H9 (cell line): ENCODE results near the gene MRPL17. TPM values are rescaled to one million over a fixed set of nuclear protein-coding genes. Genes with fewer than 3 reads are reported as not detected.
A peak's percentile ranks its signal among the peaks of the same experiment; 100 is the strongest.

Source experiments
- DNase-seq: peaks from one replicate; pipeline ENCODE4 v3.0.0-alpha.2; 2017
- H2AFZ ChIP-seq: one replicate; pipeline ENCODE4 v1.6.1; 2013; ENCODE audit warnings: mild to moderate bottlenecking, low read length, control low read depth, moderate library complexity
- H2AK5ac ChIP-seq: 2 replicates; pipeline ENCODE4 v1.6.1; 2013; ENCODE audit warnings: low read length, control low read depth, mixed read lengths; ENCODE audit not compliant: insufficient read length
- H2BK120ac ChIP-seq: one replicate; pipeline ENCODE4 v1.6.1; 2013; ENCODE audit warnings: low read depth, mild to moderate bottlenecking, low read length, control low read depth, inconsistent platforms; ENCODE audit not compliant: poor library complexity, severe bottlenecking
- H2BK12ac ChIP-seq: 2 replicates; pipeline ENCODE4 v1.6.1; 2013; ENCODE audit warnings: low read length, control low read depth, mixed read lengths, low read depth; ENCODE audit not compliant: insufficient read length
- H2BK15ac ChIP-seq: 2 replicates; pipeline ENCODE4 v1.6.1; 2013; ENCODE audit warnings: low read depth, low read length, control low read depth
- H2BK20ac ChIP-seq: one replicate; pipeline ENCODE4 v1.6.1; 2013; ENCODE audit warnings: low read depth, mild to moderate bottlenecking, low read length, control low read depth, inconsistent platforms; ENCODE audit not compliant: poor library complexity, severe bottlenecking
- H2BK5ac ChIP-seq: 2 replicates; pipeline ENCODE4 v1.6.1; 2013; ENCODE audit warnings: low read length, control low read depth, mixed read lengths; ENCODE audit not compliant: insufficient read length
- H3K14ac ChIP-seq: 2 replicates; pipeline ENCODE4 v1.6.1; 2013; ENCODE audit warnings: low read length, control low read depth; ENCODE audit not compliant: insufficient read depth
- H3K18ac ChIP-seq: 2 replicates; pipeline ENCODE4 v1.6.1; 2013; ENCODE audit warnings: low read depth, mild to moderate bottlenecking, mixed read lengths, low read length, control low read depth; ENCODE audit not compliant: insufficient read length
- H3K23ac ChIP-seq: 2 replicates; pipeline ENCODE4 v1.6.1; 2013; ENCODE audit warnings: low read length, control low read depth, mixed read lengths, low read depth; ENCODE audit not compliant: insufficient read length
- H3K23me2 ChIP-seq: 2 replicates; pipeline ENCODE4 v1.6.1; 2013; ENCODE audit warnings: low read depth, mild to moderate bottlenecking, mixed read lengths, low read length, control low read depth; ENCODE audit not compliant: insufficient read length, poor library complexity, severe bottlenecking
- H3K27ac ChIP-seq: 2 replicates; pipeline ENCODE4 v1.5.1; 2013; ENCODE audit warnings: low read length, control low read depth, mixed read lengths, low read depth; ENCODE audit not compliant: insufficient read length
- H3K27me3 ChIP-seq: 2 replicates; pipeline ENCODE4 v1.6.1; 2013; ENCODE audit warnings: low read length, control low read depth, inconsistent platforms; ENCODE audit not compliant: insufficient read depth
- H3K4ac ChIP-seq: 2 replicates; pipeline ENCODE4 v1.6.1; 2013; ENCODE audit warnings: low read depth, mild to moderate bottlenecking, control low read depth, inconsistent platforms, low read length, moderate library complexity
- H3K4me1 ChIP-seq: 2 replicates; pipeline ENCODE4 v1.6.1; 2013; ENCODE audit warnings: low read length, control low read depth, inconsistent platforms; ENCODE audit not compliant: insufficient read depth
- H3K4me2 ChIP-seq: 2 replicates; pipeline ENCODE4 v1.6.1; 2013; ENCODE audit warnings: low read length, control low read depth, mixed read lengths; ENCODE audit not compliant: insufficient read length, insufficient read depth
- H3K56ac ChIP-seq: 2 replicates; pipeline ENCODE4 v1.6.1; 2013; ENCODE audit warnings: low read depth, mild to moderate bottlenecking, mixed read lengths, low read length, control low read depth; ENCODE audit not compliant: insufficient read length
- H3K79me1 ChIP-seq: 2 replicates; pipeline ENCODE4 v1.6.1; 2013; ENCODE audit warnings: low read depth, mild to moderate bottlenecking, moderate library complexity, low read length, control low read depth, inconsistent platforms; ENCODE audit not compliant: insufficient read depth, poor library complexity, severe bottlenecking
- H3K79me2 ChIP-seq: 2 replicates; pipeline ENCODE4 v1.6.1; 2013; ENCODE audit warnings: low read length, control low read depth, inconsistent platforms; ENCODE audit not compliant: insufficient read depth
- H3K9ac ChIP-seq: 2 replicates; pipeline ENCODE4 v1.6.1; 2013; ENCODE audit warnings: low read length, control low read depth, mixed read lengths; ENCODE audit not compliant: insufficient read length; ENCODE audit errors: extremely low read depth
- H3K9me3 ChIP-seq: one replicate; pipeline ENCODE4 v1.6.1; 2013; ENCODE audit warnings: low read depth, low read length, inconsistent platforms; ENCODE audit not compliant: control insufficient read depth
- H3T11ph ChIP-seq: one replicate; pipeline ENCODE4 v1.6.1; 2013; ENCODE audit warnings: mild to moderate bottlenecking, low read length, control low read depth, inconsistent platforms
- H4K20me1 ChIP-seq: one replicate; pipeline ENCODE4 v1.6.1; 2013; ENCODE audit not compliant: control insufficient read depth, insufficient read length, insufficient read depth
- H4K5ac ChIP-seq: 2 replicates; pipeline ENCODE4 v1.6.1; 2013; ENCODE audit warnings: low read depth, mild to moderate bottlenecking, mixed read lengths, low read length, control low read depth; ENCODE audit not compliant: insufficient read length
- H4K8ac ChIP-seq: replicated peaks from 2 replicates; pipeline ENCODE4 v1.6.1; 2013; ENCODE audit warnings: low read length, control low read depth, mixed read lengths, low read depth; ENCODE audit not compliant: insufficient read length
- H4K91ac ChIP-seq: 2 replicates; pipeline ENCODE4 v1.6.1; 2013; ENCODE audit warnings: low read depth, mild to moderate bottlenecking, moderate library complexity, mixed read lengths, low read length, control low read depth; ENCODE audit not compliant: insufficient read length
- H3K27ac Mint-ChIP-seq, 3 experiments: 2 replicates in 2 of 3; 3 replicates in 1 of 3; pipeline ENCODE4 v1.8.0; 2020 to 2021; ENCODE audit warnings: mixed read lengths in 3 of 3, mild to moderate bottlenecking in 1 of 3, moderate library complexity in 1 of 3
- H3K27me3 Mint-ChIP-seq: 2 replicates; pipeline ENCODE4 v1.8.0; 2021; ENCODE audit warnings: low read depth, mild to moderate bottlenecking, moderate library complexity, mixed read lengths
- H3K36me3 Mint-ChIP-seq, 3 experiments: 2 replicates in 2 of 3; 3 replicates in 1 of 3; pipeline ENCODE4 v1.8.0; 2020 to 2021; ENCODE audit warnings: low read depth in 3 of 3, mixed read lengths in 3 of 3; ENCODE audit not compliant: insufficient read depth in 1 of 3
- H3K4me1 Mint-ChIP-seq, 2 experiments: 2 replicates each; pipeline ENCODE4 v1.8.0; 2020; ENCODE audit warnings: mixed read lengths in 2 of 2
- H3K4me3 Mint-ChIP-seq, 2 experiments: 2 replicates in 1 of 2; 3 replicates in 1 of 2; pipeline ENCODE4 v1.8.0; 2020 to 2021; ENCODE audit warnings: mild to moderate bottlenecking in 2 of 2, mixed read lengths in 2 of 2, moderate library complexity in 1 of 2
- H3K9me3 Mint-ChIP-seq, 2 experiments: 2 replicates in 1 of 2; 3 replicates in 1 of 2; pipeline ENCODE4 v1.8.0; 2020; ENCODE audit warnings: mild to moderate bottlenecking in 2 of 2, mixed read lengths in 2 of 2, moderate library complexity in 1 of 2
- CTCF ChIP-seq: fragments of 200-600 bp; sonication (generic); conservative IDR thresholded peaks from 3 replicates; pipeline ENCODE4 v1.8.0; 2021; ENCODE audit warnings: antibody characterized with exemption, mild to moderate bottlenecking
- WGBS: extraction: QIAGEN DNeasy Blood & Tissue Kit; methylation state at CpG from one replicate; pipeline ENCODE4 v1.1.7; 2013; ENCODE audit warnings: missing lambda C conversion rate, low lambda C conversion rate, mixed read lengths; ENCODE audit not compliant: insufficient read length; ENCODE audit errors: extremely low coverage; 5-methylcytosine and 5-hydroxymethylcytosine counted together
- total RNA-seq: library from RNA; stranded (reverse); gene quantifications from 2 replicates; pipeline ENCODE4 v1.2.1, GENCODE V29; 2021

Gene MRPL17
- total RNA-seq, 1 experiment from 2014 or later, result 75.5 TPM

GRCh38 chr11:6657346-6657745 lies 25.8 kb downstream of the MRPL17 start:
- no peak for DNase-seq
- Histone ChIP-seq H2BK120ac (no peak overlapping the region), H3K14ac (no peak overlapping the region), H4K8ac (no peak overlapping the region), H3K79me2 (no peaks in the 10 kb centered on the region), H3K4ac (no peak overlapping the region), H4K20me1 (no peaks in the 10 kb centered on the region), H2BK15ac (no peak overlapping the region), H2BK20ac (no peak overlapping the region), H3T11ph (no peak overlapping the region), H2BK5ac (no peak overlapping the region), H3K56ac (no peak overlapping the region), H3K27ac (no peak overlapping the region), H3K4me2 (no peak overlapping the region), H3K23me2 (peaks cover 7% of the 10 kb centered on the region), H3K18ac (no peak overlapping the region), H4K91ac (no peak overlapping the region), H3K27me3 (peaks cover 22% of the 10 kb centered on the region; the same call in 1 of the 2 replicates), H2AK5ac (no peak overlapping the region), H3K79me1 (no peaks in the 10 kb centered on the region), H2AFZ (no peak overlapping the region), H3K9me3 (no peaks in the 10 kb centered on the region), H3K23ac (no peak overlapping the region), H2BK12ac (no peak overlapping the region), H3K4me1 (peaks cover 1% of the 10 kb centered on the region; the same call in 1 of the 2 replicates), H4K5ac (no peak overlapping the region), H3K9ac (no peak overlapping the region)
- Mint-ChIP-seq H3K9me3 (no peaks in the 10 kb centered on the region), H3K27me3 (peaks cover 21% of the 10 kb centered on the region), H3K4me1 (peaks cover 10 to 11% of the 10 kb centered on the region in 2 experiments), H3K4me3 (peak overlapping the region in 1 of 2 experiments; percentile 90; a peak in 2 of 5 replicates), H3K27ac (no peak overlapping the region), H3K36me3 (no peaks in the 10 kb centered on the region)
- TF ChIP-seq CTCF, result no peak
- no CpG with 5 or more reads among the region's 1 CpG for WGBS
